Astrocyte (in vitro differentiated cells and primary cell): ENCODE results near the gene BUB1B.
"Not testable (repeated sequence)": the region's sequence is repeated elsewhere in the genome, so short reads cannot be mapped to it uniquely, and the experiment has no call there.

Experiments
- EZH2 ChIP-seq: IDR thresholded peaks from 2 replicates; pipeline ENCODE4 v1.6.1; 2012; ENCODE audit warnings: mild to moderate bottlenecking, low read length, inconsistent platforms; ENCODE audit not compliant: insufficient read depth
- TF ChIP-seq, protein P1 (sequence below): IDR thresholded peaks from 2 replicates; pipeline ENCODE4 v1.5.1; 2011; ENCODE audit warnings: low read depth, mild to moderate bottlenecking, inconsistent platforms, low read length, moderate library complexity; ENCODE audit not compliant: insufficient read depth

DNA sequence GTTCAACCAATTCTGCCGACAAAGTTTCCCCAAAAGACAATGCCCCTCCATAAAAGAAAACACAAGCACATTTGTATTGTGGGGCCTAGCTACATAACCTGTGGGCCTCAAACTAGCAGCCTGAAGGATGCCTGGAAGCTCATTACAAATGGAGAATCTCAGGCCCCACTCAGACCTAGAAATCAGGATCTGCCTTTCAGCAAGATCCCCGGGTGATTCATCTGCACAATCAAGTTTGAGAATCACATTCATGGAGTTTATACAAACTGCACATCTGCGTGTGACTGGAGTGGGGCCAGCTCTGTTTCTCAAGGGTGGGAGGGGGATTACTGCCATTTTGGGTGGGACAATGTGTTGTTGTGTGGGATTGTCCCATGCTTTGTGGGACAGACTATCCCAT, 36.5 kb upstream of the BUB1B start:
- TF ChIP-seq, protein P1, sequence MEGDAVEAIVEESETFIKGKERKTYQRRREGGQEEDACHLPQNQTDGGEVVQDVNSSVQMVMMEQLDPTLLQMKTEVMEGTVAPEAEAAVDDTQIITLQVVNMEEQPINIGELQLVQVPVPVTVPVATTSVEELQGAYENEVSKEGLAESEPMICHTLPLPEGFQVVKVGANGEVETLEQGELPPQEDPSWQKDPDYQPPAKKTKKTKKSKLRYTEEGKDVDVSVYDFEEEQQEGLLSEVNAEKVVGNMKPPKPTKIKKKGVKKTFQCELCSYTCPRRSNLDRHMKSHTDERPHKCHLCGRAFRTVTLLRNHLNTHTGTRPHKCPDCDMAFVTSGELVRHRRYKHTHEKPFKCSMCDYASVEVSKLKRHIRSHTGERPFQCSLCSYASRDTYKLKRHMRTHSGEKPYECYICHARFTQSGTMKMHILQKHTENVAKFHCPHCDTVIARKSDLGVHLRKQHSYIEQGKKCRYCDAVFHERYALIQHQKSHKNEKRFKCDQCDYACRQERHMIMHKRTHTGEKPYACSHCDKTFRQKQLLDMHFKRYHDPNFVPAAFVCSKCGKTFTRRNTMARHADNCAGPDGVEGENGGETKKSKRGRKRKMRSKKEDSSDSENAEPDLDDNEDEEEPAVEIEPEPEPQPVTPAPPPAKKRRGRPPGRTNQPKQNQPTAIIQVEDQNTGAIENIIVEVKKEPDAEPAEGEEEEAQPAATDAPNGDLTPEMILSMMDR: not testable (repeated sequence)
- not testable (repeated sequence) for TF ChIP-seq EZH2
